RWPE2 (cell line): ENCODE measurements around the gene LATS2.

ENCODE experiments used
- ATAC-seq: fragments of 200-7000 bp; cut with Tn5 transposase; 3 replicates; pipeline ENCODE4 v1.9.1; 2021; ENCODE audit warnings: low read depth
- DNase-seq: peaks from one replicate; pipeline ENCODE4 v3.0.0-alpha.2; 2020; ENCODE audit warnings: low spot score
- H3K27ac ChIP-seq: fragments of 450-650 bp; 2 replicates; pipeline ENCODE4 v1.5.1; 2017; ENCODE audit warnings: mild to moderate bottlenecking; ENCODE audit not compliant: poor library complexity, severe bottlenecking
- H3K27me3 ChIP-seq: fragments of 250-450 bp; sonication (Bioruptor Pico); 2 replicates; pipeline ENCODE4 v1.5.1; 2021; ENCODE audit warnings: mild to moderate bottlenecking, moderate library complexity; ENCODE audit not compliant: insufficient read depth, poor library complexity, severe bottlenecking
- H3K36me3 ChIP-seq: fragments of 250-450 bp; sonication (Bioruptor Pico); 2 replicates; pipeline ENCODE4 v1.5.1; 2020; ENCODE audit warnings: low read depth, mild to moderate bottlenecking, moderate library complexity
- H3K4me1 ChIP-seq: fragments of 250-450 bp; sonication (Bioruptor Pico); 2 replicates; pipeline ENCODE4 v1.5.1; 2021; ENCODE audit warnings: mild to moderate bottlenecking, moderate library complexity; ENCODE audit not compliant: insufficient read depth, poor library complexity, severe bottlenecking
- H3K4me3 ChIP-seq: fragments of 250-450 bp; sonication (Bioruptor Pico); 2 replicates; pipeline ENCODE4 v1.5.1; 2021; ENCODE audit warnings: mild to moderate bottlenecking, moderate library complexity; ENCODE audit not compliant: severe bottlenecking
- H3K9me3 ChIP-seq: fragments of 250-450 bp; sonication (Bioruptor Pico); 2 replicates; pipeline ENCODE4 v1.5.1; 2021; ENCODE audit warnings: mild to moderate bottlenecking, moderate library complexity; ENCODE audit not compliant: severe bottlenecking
- CTCF ChIP-seq: fragments of 450-650 bp; IDR thresholded peaks from one replicate; pipeline ENCODE4 v1.5.1; 2017; ENCODE audit warnings: mild to moderate bottlenecking, moderate library complexity; ENCODE audit not compliant: poor library complexity, severe bottlenecking

LATS2 gene

GRCh38 chr13:21071015-21071414 is 9.6 kb upstream of the LATS2 start:
- DNase-seq: no peak
- no peak for TF ChIP-seq CTCF
- peak overlapping the region; percentile 59 for H3K27ac ChIP-seq

GRCh38 chr13:21069561-21070004 is 8.2 kb upstream of the LATS2 start:
- peak overlapping the region; percentile 59 for H3K27ac ChIP-seq
- peak; percentile 92 for ATAC-seq
- no peak for TF ChIP-seq CTCF
- no peaks in the 10 kb centered on the region for H3K9me3 ChIP-seq
- no peak for DNase-seq
- no peaks in the 10 kb centered on the region for H3K36me3 ChIP-seq
- H3K4me1 ChIP-seq: peaks cover 9% of the 10 kb centered on the region
- no peaks in the 10 kb centered on the region for H3K27me3 ChIP-seq
- no peak overlapping the region for H3K4me3 ChIP-seq

More at GRCh38 chr13:21071015-21071414, 9.6 kb upstream of the LATS2 start:
- Histone ChIP-seq H3K27me3 (no peaks in the 10 kb centered on the region), H3K9me3 (no peaks in the 10 kb centered on the region), H3K4me3 (no peak overlapping the region), H3K4me1 (peaks cover 9% of the 10 kb centered on the region), H3K36me3 (no peaks in the 10 kb centered on the region)
- no peak for ATAC-seq

DNA sequence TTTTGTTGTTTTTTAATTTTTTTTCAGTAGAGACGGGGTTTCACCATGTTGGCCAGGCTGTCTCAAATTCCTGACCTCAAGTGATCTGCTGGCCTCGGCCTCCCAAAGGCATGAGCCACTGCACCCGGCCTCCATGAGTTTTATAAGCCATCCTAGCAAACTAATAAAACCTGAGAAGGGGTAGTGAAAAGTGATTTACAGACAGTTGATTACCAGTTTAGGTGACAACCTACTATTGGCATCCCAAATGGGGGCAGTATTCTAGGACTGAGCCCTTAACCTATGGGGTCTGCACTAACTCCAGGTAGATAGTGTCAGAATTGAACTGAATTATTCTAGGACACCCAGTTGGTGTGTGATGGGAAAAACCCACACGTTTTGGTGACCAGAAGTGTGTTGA is 6.5 kb upstream of the LATS2 start:
- H3K27ac ChIP-seq: no peak overlapping the region
- DNase-seq (no peak), ATAC-seq (no peak)
- H3K27me3 ChIP-seq: no peaks in the 10 kb centered on the region
- H3K4me3 ChIP-seq: no peak overlapping the region
- no peak for TF ChIP-seq CTCF
- H3K9me3 ChIP-seq: no peaks in the 10 kb centered on the region
- peaks cover 9% of the 10 kb centered on the region for H3K4me1 ChIP-seq
- no peaks in the 10 kb centered on the region for H3K36me3 ChIP-seq

GRCh38 chr13:21066946-21067345 is 5.6 kb upstream of the LATS2 start:
- ATAC-seq (no peak), DNase-seq (no peak)
- no peaks in the 10 kb centered on the region for H3K27me3 ChIP-seq
- no peaks in the 10 kb centered on the region for H3K36me3 ChIP-seq
- H3K4me1 ChIP-seq: peaks cover 9% of the 10 kb centered on the region
- no peaks in the 10 kb centered on the region for H3K9me3 ChIP-seq
- no peak for TF ChIP-seq CTCF
- H3K4me3 ChIP-seq: no peak overlapping the region
- H3K27ac ChIP-seq: no peak overlapping the region

- H3K27me3 ChIP-seq: no peaks in the 10 kb centered on the region
- no peaks in the 10 kb centered on the region for H3K9me3 ChIP-seq
- TF ChIP-seq CTCF: no peak
- H3K4me1 ChIP-seq: peaks cover 9% of the 10 kb centered on the region
- no peak for DNase-seq
- ATAC-seq: no peak
- H3K36me3 ChIP-seq: no peaks in the 10 kb centered on the region
- H3K4me3 ChIP-seq: no peak overlapping the region
- no peak overlapping the region for H3K27ac ChIP-seq
Observed at GRCh38 chr13:21065686-21066085, 4.3 kb upstream of the LATS2 start.
